HUES6 (cell line): ENCODE results near the gene SCFD2.
"Not testable (repeated sequence)": the region's sequence is repeated elsewhere in the genome, so short reads cannot be mapped to it uniquely, and the experiment has no call there.

Experiments
- H3K27ac ChIP-seq: 2 replicates; pipeline ENCODE4 v1.7.0; 2013; ENCODE audit warnings: low read depth, mild to moderate bottlenecking, low read length, inconsistent platforms
- H3K27me3 ChIP-seq: 2 replicates; pipeline ENCODE4 v1.6.1; 2013; ENCODE audit warnings: low read length; ENCODE audit not compliant: control insufficient read depth, insufficient read depth
- H3K36me3 ChIP-seq: 2 replicates; pipeline ENCODE4 v1.6.1; 2013; ENCODE audit warnings: low read length; ENCODE audit not compliant: control insufficient read depth, insufficient read depth
- H3K4me1 ChIP-seq: 2 replicates; pipeline ENCODE4 v1.6.1; 2013; ENCODE audit warnings: low read length; ENCODE audit not compliant: control insufficient read depth, insufficient read depth
- H3K4me3 ChIP-seq: 2 replicates; pipeline ENCODE4 v1.5.1; 2013; ENCODE audit warnings: low read depth, low read length
- H3K9ac ChIP-seq: one replicate; pipeline ENCODE4 v1.6.1; 2013; ENCODE audit warnings: mild to moderate bottlenecking, low read length
- H3K9me3 ChIP-seq: 2 replicates; pipeline ENCODE4 v1.6.1; 2013; ENCODE audit warnings: low read depth, low read length; ENCODE audit not compliant: control insufficient read depth, insufficient read depth

The SCFD2 gene

DNA sequence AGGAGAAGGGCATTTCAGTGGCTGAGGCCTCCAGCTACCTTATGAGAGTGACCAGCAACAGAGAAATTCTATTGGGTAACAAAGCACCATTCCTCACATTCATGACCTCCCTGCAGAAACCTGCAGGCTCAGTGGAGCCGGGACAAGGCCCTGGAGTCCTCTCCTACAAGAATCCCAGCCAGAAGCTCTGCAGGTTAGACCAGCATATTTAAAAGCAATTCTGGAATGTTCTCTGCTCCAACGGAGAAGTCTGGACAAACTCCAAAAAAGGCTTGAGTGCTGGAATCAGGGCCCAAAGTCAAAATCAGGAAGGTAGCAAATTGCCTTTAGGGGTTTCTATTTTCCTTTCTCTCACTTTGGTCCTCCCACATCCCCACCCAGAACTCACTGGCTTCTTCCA lies 202.9 kb downstream of the SCFD2 start:
- Histone ChIP-seq H3K36me3 (no peaks in the 10 kb centered on the region), H3K4me3 (no peak overlapping the region), H3K9me3 (no peaks in the 10 kb centered on the region), H3K27ac (no peak overlapping the region), H3K27me3 (no peaks in the 10 kb centered on the region), H3K4me1 (no peaks in the 10 kb centered on the region), H3K9ac (no peak overlapping the region)

DNA sequence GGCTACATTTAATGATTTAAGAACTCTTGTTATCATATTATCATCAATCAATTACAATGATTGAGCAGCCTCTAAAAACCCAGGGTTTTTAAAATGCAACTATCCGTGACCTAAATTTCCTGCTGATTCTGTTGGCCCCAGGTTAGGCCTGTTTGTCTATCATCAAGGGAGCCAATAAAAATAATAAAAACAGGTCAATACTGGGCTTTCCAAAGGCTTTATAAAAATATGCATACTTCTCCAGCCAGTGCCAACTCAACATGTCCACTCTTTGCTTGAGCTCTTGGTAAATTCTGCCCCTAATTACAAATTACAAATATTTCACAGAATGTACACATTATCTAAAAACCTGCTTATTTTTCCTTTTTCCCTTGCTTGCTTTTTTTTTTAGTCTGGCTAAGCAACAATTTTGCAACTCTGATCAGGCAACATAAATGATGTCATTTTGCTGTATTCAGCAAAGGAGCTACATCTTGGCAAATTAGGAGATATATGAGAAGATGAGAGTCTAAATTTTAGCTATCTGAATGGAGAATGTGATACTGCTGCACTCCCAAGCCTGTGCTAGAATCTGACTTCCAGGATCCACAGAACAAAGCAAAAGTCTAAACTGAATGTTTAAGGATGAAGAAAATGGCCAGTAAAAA lies 204.0 kb downstream of the SCFD2 start:
- Histone ChIP-seq H3K27me3 (no peaks in the 10 kb centered on the region), H3K9me3 (no peaks in the 10 kb centered on the region), H3K9ac (no peak overlapping the region)

DNA sequence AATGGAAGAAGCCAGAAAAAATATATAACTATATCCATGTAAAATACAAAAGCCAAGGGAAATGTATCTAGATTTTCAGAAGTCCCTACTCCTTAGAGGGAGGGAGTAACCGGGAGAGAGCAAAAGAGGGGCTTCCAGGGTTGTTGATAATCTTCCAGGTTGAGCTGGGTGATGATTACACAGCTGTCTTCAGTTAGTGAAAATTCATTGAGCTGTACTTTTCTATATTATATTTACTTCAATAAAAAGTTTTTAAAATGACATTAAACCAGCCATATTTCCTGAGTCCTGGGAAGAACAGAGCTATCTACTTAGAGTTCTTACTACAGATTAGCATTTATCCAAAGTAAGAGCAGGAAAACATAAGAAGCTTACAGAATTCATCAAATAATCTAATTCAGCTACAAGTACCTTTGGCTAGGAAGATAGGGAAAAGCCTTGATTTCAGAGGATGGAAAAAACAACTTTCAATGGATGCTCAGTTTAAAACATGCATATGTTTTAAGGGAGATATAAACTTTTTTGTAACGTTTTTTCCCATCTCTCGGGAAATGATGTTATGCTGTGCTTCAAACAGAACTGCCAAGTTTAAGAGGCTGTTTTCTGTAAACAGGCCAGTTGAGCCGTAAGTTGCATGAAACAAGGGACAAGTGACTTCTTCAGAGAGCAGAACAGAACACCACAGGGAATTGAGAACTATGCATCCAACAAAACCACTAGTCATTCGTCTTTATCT lies 204.6 kb downstream of the SCFD2 start:
- Histone ChIP-seq H3K4me3 (no peak overlapping the region), H3K9me3 (no peaks in the 10 kb centered on the region), H3K4me1 (no peaks in the 10 kb centered on the region), H3K27me3 (no peaks in the 10 kb centered on the region), H3K36me3 (no peaks in the 10 kb centered on the region), H3K27ac (no peak overlapping the region), H3K9ac (no peak overlapping the region)

More for the DNA sequence above, 204.0 kb downstream of the SCFD2 start:
- H3K36me3 ChIP-seq = no peaks in the 10 kb centered on the region
- H3K27ac ChIP-seq = no peak overlapping the region
- H3K4me3 ChIP-seq = no peak overlapping the region
- H3K4me1 ChIP-seq = no peaks in the 10 kb centered on the region

DNA sequence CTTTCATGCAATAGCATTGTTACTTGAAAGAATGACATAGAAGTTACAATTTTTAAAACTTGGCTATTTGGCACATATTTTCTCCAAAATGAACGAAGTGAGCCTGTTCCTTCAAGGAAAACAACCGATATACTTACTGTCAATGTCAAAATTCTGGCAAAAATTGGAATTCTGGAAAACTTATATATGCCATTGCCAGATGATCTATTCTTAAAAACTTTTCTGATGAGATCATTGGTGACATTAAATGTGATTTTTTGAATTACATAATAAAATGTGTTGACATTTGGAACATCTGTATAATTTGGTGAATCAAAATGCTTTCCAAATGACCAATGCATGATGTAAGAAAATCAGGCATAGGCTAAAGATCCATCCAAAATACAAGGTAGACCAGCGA lies 209.0 kb downstream of the SCFD2 start:
- H3K27me3 ChIP-seq = no peaks in the 10 kb centered on the region
- no peak overlapping the region for H3K4me3 ChIP-seq
- no peak overlapping the region for H3K9ac ChIP-seq
- H3K36me3 ChIP-seq = no peaks in the 10 kb centered on the region
- peaks cover 10% of the 10 kb centered on the region for H3K9me3 ChIP-seq
- no peaks in the 10 kb centered on the region for H3K4me1 ChIP-seq
- H3K27ac ChIP-seq = no peak overlapping the region

DNA sequence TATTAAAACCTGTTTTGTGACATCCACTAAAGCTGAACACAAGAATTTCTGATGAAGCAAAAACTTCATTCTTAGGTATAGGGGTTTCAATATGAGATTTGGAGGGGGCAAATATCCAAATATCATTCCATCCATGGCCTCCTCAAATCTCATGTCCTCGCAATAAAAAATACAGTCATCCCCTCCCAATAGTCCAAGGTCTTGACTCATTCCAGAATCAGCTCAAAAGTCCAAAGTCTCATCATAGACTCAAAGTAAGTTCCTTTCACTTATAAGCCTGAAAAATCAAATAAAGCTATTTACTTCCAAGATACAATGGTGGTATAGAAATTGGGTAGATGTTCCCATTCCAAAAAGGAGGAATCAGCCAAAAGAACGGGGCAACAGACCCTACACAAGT lies 213.4 kb downstream of the SCFD2 start:
- H3K4me3 ChIP-seq = no peak overlapping the region
- H3K36me3 ChIP-seq = no peaks in the 10 kb centered on the region
- H3K9ac ChIP-seq = no peak overlapping the region
- H3K27me3 ChIP-seq = no peaks in the 10 kb centered on the region
- no peak overlapping the region for H3K27ac ChIP-seq
- no peaks in the 10 kb centered on the region for H3K4me1 ChIP-seq
- H3K9me3 ChIP-seq = peaks cover 10% of the 10 kb centered on the region

DNA sequence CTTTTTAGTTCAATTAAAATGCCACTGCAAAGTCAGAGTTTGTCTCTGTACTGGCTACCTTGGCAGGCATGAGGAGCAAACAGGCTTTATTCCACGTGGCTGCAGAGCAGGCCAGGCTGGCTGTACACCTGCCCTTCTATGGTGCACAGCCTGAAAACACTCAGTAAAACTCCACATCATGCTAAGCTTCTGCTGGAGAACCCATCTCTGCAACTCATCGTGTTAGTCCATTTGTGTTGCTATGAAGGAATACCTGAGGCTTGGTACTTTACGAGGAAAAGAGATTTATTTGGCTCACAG lies 214.4 kb downstream of the SCFD2 start:
- H3K27ac ChIP-seq = no peak overlapping the region
- H3K4me1 ChIP-seq = no peaks in the 10 kb centered on the region
- H3K27me3 ChIP-seq = no peaks in the 10 kb centered on the region
- H3K9me3 ChIP-seq = peaks cover 10% of the 10 kb centered on the region
- H3K9ac ChIP-seq = no peak overlapping the region
- H3K36me3 ChIP-seq = no peaks in the 10 kb centered on the region
- H3K4me3 ChIP-seq = no peak overlapping the region

DNA sequence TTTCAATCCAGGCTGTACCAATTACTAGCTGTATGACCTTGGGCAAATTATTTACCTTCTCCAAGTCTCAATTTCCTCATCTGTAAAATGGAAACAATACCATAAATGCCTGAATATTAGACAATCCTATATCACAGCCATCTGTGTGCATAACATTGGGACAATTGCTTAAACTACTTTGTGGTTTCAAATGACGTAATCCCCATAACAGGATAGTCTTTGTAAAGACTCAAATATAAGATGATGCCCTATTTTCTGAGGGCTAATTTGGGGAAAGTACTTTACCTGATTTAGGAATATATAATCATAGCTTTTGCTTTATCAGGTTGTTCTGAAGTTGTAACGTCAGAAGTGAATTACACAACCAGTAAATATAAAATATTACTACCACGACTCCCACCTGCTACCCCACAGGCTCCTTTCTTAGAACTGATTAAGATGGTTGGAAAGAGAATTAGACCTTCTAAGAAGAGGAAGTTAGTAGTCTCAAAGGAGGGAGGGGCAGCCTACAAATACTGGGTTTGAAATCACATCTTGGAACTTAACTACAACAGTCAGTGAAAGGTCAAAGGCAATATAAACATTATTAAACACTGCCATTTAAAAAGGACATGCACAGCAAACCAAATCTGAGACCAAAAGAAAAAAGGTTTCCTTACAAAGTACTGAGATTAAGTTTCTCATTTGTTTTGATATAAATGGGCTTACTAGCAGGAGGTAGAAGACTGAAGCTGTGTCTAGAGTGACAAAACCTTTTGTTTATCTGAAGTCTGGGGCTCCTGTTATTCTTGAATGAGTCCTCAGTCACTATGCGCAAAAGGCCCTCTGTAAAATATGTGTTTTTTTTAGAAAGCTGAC lies 215.0 kb downstream of the SCFD2 start:
- Histone ChIP-seq H3K27ac (no peak overlapping the region), H3K4me1 (no peaks in the 10 kb centered on the region), H3K4me3 (no peak overlapping the region), H3K9ac (no peak overlapping the region), H3K27me3 (no peaks in the 10 kb centered on the region), H3K36me3 (no peaks in the 10 kb centered on the region), H3K9me3 (peaks cover 10% of the 10 kb centered on the region)

DNA sequence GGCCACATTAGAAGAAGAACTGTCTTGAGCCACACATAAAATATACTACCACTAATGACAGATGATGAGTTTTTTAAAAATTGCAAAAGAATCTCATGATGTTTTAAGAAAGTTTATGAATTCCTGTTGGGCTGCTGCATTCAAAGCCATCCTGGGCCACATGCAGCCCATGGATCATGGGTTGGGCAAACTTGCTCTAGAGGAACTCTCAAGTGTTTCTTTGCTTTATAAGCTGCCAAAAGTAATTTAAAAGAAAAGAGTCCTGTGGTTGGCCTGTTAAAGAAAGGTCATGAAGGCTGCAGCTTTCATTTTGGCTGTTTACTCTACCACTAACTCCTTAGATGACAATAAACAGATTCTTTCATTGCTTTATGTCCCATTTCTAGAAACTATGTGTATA lies 218.2 kb downstream of the SCFD2 start:
- Histone ChIP-seq H3K9me3 (peaks cover 3% of the 10 kb centered on the region), H3K27ac (no peak overlapping the region), H3K27me3 (no peaks in the 10 kb centered on the region), H3K9ac (no peak overlapping the region), H3K4me3 (no peak overlapping the region), H3K4me1 (no peaks in the 10 kb centered on the region), H3K36me3 (no peaks in the 10 kb centered on the region)

DNA sequence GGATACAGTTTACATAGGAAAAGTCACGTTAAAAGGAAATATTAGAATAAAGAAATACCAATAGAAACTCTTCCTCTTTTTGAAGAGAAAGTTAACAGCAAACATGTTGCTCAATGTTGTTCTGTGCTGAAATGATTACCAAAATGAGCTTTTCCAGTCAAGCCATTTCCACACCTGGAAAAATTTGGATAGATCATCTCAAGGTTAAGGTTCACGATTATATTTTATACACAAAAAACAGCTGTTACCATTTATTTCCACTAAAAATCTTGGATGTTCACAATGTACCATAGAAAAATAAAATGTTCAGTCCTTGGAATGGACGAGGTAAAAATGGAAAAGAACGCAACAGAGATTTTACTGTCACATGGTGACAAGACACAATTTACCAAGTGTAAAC lies 218.7 kb downstream of the SCFD2 start:
- Histone ChIP-seq H3K4me3 (no peak overlapping the region), H3K4me1 (no peaks in the 10 kb centered on the region), H3K36me3 (no peaks in the 10 kb centered on the region), H3K9me3 (no peaks in the 10 kb centered on the region), H3K27ac (no peak overlapping the region), H3K9ac (no peak overlapping the region), H3K27me3 (no peaks in the 10 kb centered on the region)

DNA sequence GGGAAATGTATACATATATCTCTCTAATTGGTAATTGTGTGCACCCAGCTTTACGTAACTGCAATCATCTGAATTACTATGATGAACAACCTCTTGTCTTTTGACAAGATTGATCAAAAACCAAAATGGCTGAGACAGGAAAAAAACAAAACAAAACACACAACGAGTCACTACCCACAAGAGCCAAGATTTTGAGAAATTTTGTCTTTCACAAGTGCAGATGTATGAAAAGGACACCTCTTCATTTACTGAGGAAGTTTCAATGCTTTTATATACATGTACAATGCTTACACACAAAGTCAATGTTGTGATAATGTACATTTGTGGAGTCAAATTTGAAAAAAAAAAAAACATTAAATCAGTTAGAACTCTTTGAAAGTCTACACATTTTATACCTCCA lies 224.6 kb downstream of the SCFD2 start:
- H3K9me3 ChIP-seq = peaks cover 4% of the 10 kb centered on the region; the same call in 1 of the 2 replicates
- no peaks in the 10 kb centered on the region for H3K36me3 ChIP-seq
- H3K4me1 ChIP-seq = no peaks in the 10 kb centered on the region
- no peak overlapping the region for H3K9ac ChIP-seq
- H3K4me3 ChIP-seq = no peak overlapping the region
- no peak overlapping the region for H3K27ac ChIP-seq
- H3K27me3 ChIP-seq = no peaks in the 10 kb centered on the region

DNA sequence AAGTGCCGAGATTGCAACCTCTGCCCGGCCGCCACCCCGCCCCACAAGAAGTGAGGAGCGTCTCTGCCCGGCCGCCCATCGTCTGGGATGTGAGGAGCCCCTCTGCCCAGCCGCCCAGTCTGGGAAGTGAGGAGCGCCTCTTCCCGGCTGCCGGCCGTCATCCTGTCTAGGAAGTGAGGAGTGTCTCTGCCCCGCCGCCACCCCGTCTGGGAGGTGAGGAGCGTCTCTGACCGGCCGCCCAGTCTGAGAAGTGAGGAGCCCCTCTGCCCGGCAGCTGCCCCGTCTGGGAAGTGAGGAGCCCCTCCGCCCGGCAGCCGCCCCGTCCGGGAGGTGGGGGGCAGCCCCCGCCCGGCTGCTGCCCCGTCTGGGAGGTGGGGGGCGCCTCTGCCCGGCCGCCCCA lies 226.6 kb downstream of the SCFD2 start:
- not testable (repeated sequence) for H3K27ac ChIP-seq, H3K9me3 ChIP-seq, H3K4me1 ChIP-seq, H3K9ac ChIP-seq, H3K4me3 ChIP-seq, H3K27me3 ChIP-seq, H3K36me3 ChIP-seq
